Mucosa of stomach (tissue), 1 donor: ENCODE results near the gene MARS1.

Experiments
- H3K27me3 ChIP-seq: one replicate; pipeline ENCODE4 v1.7.0; 2013; ENCODE audit warnings: mild to moderate bottlenecking, low read length; ENCODE audit not compliant: control insufficient read depth, insufficient read depth
- H3K36me3 ChIP-seq: one replicate; pipeline ENCODE4 v1.7.0; 2013; ENCODE audit warnings: low read length; ENCODE audit not compliant: control insufficient read depth, insufficient read depth
- H3K4me1 ChIP-seq: one replicate; pipeline ENCODE4 v1.7.0; 2013; ENCODE audit warnings: mild to moderate bottlenecking, low read length; ENCODE audit not compliant: control insufficient read depth, insufficient read depth
- H3K4me3 ChIP-seq: one replicate; pipeline ENCODE4 v1.7.0; 2013; ENCODE audit warnings: low read length
- H3K9ac ChIP-seq: one replicate; pipeline ENCODE4 v1.7.0; 2013; ENCODE audit warnings: mild to moderate bottlenecking, low read length, moderate library complexity
- H3K9me3 ChIP-seq: one replicate; pipeline ENCODE4 v1.7.0; 2013; ENCODE audit warnings: mild to moderate bottlenecking, low read length, moderate library complexity; ENCODE audit not compliant: control insufficient read depth
- donor health status: Pancreatic carcinoma.

The MARS1 gene

GRCh38 chr12:57518176-57518919 is 30.5 kb downstream of the MARS1 start:
- Histone ChIP-seq H3K9me3 (no peaks in the 10 kb centered on the region), H3K4me3 (peak overlapping the region; percentile 90), H3K27me3 (no peaks in the 10 kb centered on the region), H3K4me1 (peaks cover 30% of the 10 kb centered on the region), H3K36me3 (peaks cover 18% of the 10 kb centered on the region), H3K9ac (peak overlapping the region; percentile 90)

DNA sequence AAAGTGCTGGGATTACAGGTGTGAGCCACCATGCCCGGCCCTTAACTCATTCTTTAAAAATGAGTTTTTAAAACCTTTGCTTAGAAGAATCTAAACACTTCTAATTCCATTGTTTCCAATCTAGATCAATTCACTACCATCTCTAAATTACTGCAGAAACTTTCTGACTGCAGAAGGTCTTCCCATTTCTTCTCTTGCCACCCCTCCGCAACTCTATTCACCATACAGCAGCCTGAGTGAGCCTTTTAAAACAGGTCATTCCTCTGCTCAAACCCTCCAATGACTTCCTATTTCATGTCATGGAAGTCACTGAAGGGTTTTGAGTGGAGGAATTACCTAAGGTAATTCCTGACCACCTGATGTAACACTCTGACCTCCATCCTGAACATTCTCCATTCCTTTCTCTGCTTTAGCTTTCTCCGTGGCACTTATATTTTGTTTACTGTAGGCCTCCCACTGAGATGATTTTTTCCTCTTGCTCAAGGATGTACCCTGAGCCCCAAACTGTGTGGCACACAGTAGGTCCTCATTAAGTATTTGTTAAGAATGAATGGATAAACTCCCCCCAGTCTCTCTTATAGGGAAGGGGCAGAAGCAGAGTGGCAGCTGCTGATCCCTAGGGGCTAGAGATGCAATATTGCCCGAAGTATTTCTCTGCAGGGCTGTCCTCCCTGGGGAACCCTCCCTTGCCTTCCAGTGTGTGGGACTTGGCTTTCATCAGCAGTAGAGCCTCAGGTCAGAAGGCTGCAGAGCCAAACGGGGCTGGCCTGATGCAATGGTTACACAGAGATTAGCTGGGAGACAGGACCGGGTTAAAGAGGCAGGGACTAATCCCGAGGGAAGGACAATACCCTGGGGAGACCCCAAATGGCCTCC is 31.3 kb downstream of the MARS1 start:
- H3K9ac ChIP-seq = peak overlapping the region; percentile 90
- H3K27me3 ChIP-seq = no peaks in the 10 kb centered on the region
- H3K9me3 ChIP-seq = no peaks in the 10 kb centered on the region
- peak overlapping the region; percentile 90 for H3K4me3 ChIP-seq
- peaks cover 37% of the 10 kb centered on the region for H3K4me1 ChIP-seq
- H3K36me3 ChIP-seq = peaks cover 18% of the 10 kb centered on the region

GRCh38 chr12:57519796-57520052 is 31.9 kb downstream of the MARS1 start:
- H3K9me3 ChIP-seq = no peaks in the 10 kb centered on the region
- peak overlapping the region; percentile 90 for H3K4me3 ChIP-seq
- no peaks in the 10 kb centered on the region for H3K27me3 ChIP-seq
- peaks cover 43% of the 10 kb centered on the region for H3K4me1 ChIP-seq
- peak overlapping the region; percentile 90 for H3K9ac ChIP-seq
- H3K36me3 ChIP-seq = peaks cover 17% of the 10 kb centered on the region

- Histone ChIP-seq H3K4me1 (peaks cover 48% of the 10 kb centered on the region), H3K9me3 (no peaks in the 10 kb centered on the region), H3K4me3 (peak within 1 kb of the TSS; percentile 90), H3K27me3 (no peaks in the 10 kb centered on the region), H3K9ac (peak within 1 kb of the TSS; percentile 90), H3K36me3 (peaks cover 16% of the 10 kb centered on the region)
These were observed 32.4 kb downstream of the MARS1 start, which contains the start of gene DDIT3 for GRCh38 chr12:57520053-57520818. DDIT3 (minus strand) TSS chr12:57520514; CDS start chr12:57517406, 3,108 bp downstream.

- Histone ChIP-seq H3K9ac (peak overlapping the region; percentile 80), H3K36me3 (peaks cover 15% of the 10 kb centered on the region), H3K9me3 (no peaks in the 10 kb centered on the region), H3K4me1 (peaks cover 55% of the 10 kb centered on the region), H3K27me3 (no peaks in the 10 kb centered on the region), H3K4me3 (peak overlapping the region; percentile 66)
These were observed 33.7 kb downstream of the MARS1 start for GRCh38 chr12:57521525-57522010.

GRCh38 chr12:57522011-57522886 is 34.4 kb downstream of the MARS1 start, which contains the start of gene MBD6:
MBD6 (plus strand) TSS chr12:57522824; CDS start chr12:57524304, 1,480 bp downstream.
- peaks cover 55% of the 10 kb centered on the region for H3K4me1 ChIP-seq
- H3K36me3 ChIP-seq = peaks cover 19% of the 10 kb centered on the region
- peak within 1 kb of the TSS; percentile 80 for H3K9ac ChIP-seq
- no peaks in the 10 kb centered on the region for H3K27me3 ChIP-seq
- H3K4me3 ChIP-seq = peak within 1 kb of the TSS; percentile 70
- no peaks in the 10 kb centered on the region for H3K9me3 ChIP-seq

- Histone ChIP-seq H3K4me3 (peak overlapping the region; percentile 70), H3K36me3 (peaks cover 28% of the 10 kb centered on the region), H3K9me3 (no peaks in the 10 kb centered on the region), H3K9ac (peak overlapping the region; percentile 80), H3K4me1 (peaks cover 53% of the 10 kb centered on the region), H3K27me3 (no peaks in the 10 kb centered on the region)
These were observed 35.2 kb downstream of the MARS1 start for GRCh38 chr12:57522887-57523705.

- Histone ChIP-seq H3K36me3 (peaks cover 28% of the 10 kb centered on the region), H3K27me3 (no peaks in the 10 kb centered on the region), H3K9ac (peak overlapping the region; percentile 80), H3K4me1 (peaks cover 45% of the 10 kb centered on the region), H3K4me3 (peak overlapping the region; percentile 70), H3K9me3 (no peaks in the 10 kb centered on the region)
These were observed 36.1 kb downstream of the MARS1 start for GRCh38 chr12:57523706-57524614.

- Histone ChIP-seq H3K27me3 (no peaks in the 10 kb centered on the region), H3K4me1 (peaks cover 40% of the 10 kb centered on the region), H3K36me3 (peaks cover 26% of the 10 kb centered on the region), H3K9me3 (no peaks in the 10 kb centered on the region), H3K4me3 (no peak overlapping the region), H3K9ac (peak overlapping the region; percentile 48)
These were observed 37.1 kb downstream of the MARS1 start for GRCh38 chr12:57524814-57525614.
